ENCODE measurements around the gene PATE4. TPM values are rescaled to one million over a fixed set of nuclear protein-coding genes. Genes with fewer than 3 reads are reported as not detected.

PATE4 gene
- polyA plus RNA-seq, 2 of the 4 experiments (the other 2 are of a cell fraction): not detected

DNA sequence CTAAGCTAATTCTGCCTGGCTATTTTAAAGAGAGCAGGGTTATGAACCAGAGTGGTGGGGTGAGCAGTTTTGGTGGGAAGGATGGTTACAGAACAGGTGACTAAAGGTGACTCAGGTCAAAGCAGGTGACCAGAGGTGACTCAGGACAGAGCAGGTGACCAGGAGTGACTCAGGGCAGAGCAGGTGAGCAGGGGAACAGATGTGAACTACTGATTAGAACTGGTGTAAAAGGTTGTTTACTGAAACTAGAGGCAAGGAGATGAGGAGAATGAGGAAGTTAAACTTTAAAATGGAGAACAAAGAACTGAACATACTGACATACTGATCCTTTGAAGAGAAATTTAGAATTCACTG, 39.0 kb downstream of the PATE4 start:
- FAIRE-seq: no peak

DNA sequence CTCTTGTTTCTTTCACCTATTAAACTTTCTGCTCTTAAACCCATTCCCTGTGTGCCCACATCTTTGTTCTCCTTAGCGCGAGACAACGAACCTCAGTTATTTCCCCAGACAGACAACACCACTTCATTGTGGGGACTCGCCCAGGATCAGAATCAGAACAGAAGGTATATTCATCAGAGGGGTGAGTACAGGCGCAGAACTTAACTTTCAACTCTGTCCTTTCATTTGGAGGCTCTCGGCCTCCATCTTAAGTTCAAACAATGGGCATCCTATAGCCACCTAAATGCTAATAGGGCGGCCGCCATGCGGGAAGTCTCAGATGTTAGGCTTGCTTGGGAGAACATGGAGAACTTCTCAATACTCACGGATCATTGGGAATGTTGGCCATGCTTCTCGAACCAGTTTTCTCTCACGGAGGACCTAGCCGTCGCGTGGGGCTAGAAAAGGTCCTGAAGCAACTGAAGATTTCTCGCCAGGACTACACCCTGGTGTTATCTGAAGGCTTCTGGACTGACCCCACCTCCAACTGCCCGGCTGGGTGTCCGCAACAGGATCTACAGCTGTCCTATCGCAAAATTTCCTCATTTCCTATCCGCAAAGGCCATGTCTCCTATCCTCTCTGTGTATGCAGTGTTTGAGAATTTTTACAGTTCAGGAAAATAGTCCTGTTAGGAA, 40.9 kb downstream of the PATE4 start:
- H3K4me3 ChIP-seq: no peak overlapping the region
- CTCF ChIA-PET: no interaction called here

More for the DNA sequence above, 39.0 kb downstream of the PATE4 start:
- no peak overlapping the region for H3K4me3 ChIP-seq
- H3K4me2 ChIP-seq: no peak overlapping the region
- DNase-seq (ENCODE audit: low read depth in 1 of 2, low spot score in 1 of 2) (no peak), ATAC-seq (no peak)
- no peaks in the 10 kb centered on the region for H3K4me1 ChIP-seq
- peaks cover 6% of the 10 kb centered on the region; the same call in 1 of the 3 replicates for H3K9me3 ChIP-seq
- TF ChIP-seq EHF (CRISPR knock-in tag; IDR thresholded peaks at IDR 0.05): no peak
- TF ChIP-seq BHLHE40 (IDR thresholded peaks at IDR 0.05; ENCODE audit: low read depth, low read length): no peak
- no peak overlapping the region for H3K27ac ChIP-seq
- POLR2A ChIA-PET: no interaction called here
- CTCF ChIA-PET: no interaction called here

DNA sequence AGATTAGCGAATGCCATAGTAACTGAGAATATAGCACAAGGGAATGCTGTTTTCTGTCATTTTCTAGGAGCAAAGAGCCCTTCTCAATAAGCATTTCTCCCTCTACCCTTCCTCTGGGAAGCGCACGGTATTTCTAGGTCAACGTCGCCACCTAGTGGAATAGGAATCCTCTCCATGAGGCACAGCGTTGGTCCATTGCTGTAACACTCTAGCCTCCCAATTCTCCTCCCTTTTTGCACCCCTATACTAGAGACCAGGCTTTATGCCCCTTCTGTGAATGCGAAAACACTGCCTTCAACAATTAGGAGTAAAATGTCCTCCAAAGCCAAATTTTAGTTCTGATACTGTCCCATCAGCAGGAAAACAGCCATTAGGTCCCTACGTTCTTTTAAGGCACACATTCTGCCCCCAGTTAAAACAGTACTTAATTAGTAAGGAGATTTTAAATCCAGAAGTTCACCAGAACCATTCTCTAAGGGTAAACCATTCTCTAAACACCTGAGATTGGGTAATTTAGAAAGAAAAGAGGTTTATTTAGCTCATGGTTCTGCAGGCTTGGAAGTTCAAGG, 41.5 kb downstream of the PATE4 start:
- 12% methylated on average over 8 of the region's 8 CpGs for WGBS (ENCODE audit: missing lambda C conversion rate)
- H3K4me3 ChIP-seq: no peak overlapping the region
- no peaks in the 10 kb centered on the region for H3K4me1 ChIP-seq
- ATAC-seq: peak; percentile 90 to 98
- FAIRE-seq: no peak
- ChIA-PET POLR2A (no interaction called here), CTCF (interaction anchor here (1.3 to 1.5 kb wide), 2 partner anchors 150 to 248 kb away, joined by 3 to 5 read pairs; no protein-coding TSS in a partner anchor)
- peak; percentile 25 to 56 for DNase-seq (ENCODE audit: low read depth in 1 of 2, low spot score in 1 of 2)
- H3K9me3 ChIP-seq: peaks cover 6% of the 10 kb centered on the region; the same call in 1 of the 3 replicates
- H3K27ac ChIP-seq: no peak overlapping the region
- no peak overlapping the region for H3K4me2 ChIP-seq
- no peak for TF ChIP-seq FOXS1 (CRISPR knock-in tag; IDR thresholded peaks at IDR 0.05)
- no peak for TF ChIP-seq ZNF302 (CRISPR knock-in tag; IDR thresholded peaks at IDR 0.05)
- no peak for TF ChIP-seq HDAC2 (IDR thresholded peaks at IDR 0.05)
- no peak for TF ChIP-seq ZFP36 (IDR thresholded peaks at IDR 0.05; ENCODE audit: borderline replicate concordance, partially characterized antibody)
- TF ChIP-seq TP53 (CRISPR knock-in tag; IDR thresholded peaks at IDR 0.05): no peak
- no peak for TF ChIP-seq NR3C1 (IDR thresholded peaks at IDR 0.05)
- TF ChIP-seq, protein P1, sequence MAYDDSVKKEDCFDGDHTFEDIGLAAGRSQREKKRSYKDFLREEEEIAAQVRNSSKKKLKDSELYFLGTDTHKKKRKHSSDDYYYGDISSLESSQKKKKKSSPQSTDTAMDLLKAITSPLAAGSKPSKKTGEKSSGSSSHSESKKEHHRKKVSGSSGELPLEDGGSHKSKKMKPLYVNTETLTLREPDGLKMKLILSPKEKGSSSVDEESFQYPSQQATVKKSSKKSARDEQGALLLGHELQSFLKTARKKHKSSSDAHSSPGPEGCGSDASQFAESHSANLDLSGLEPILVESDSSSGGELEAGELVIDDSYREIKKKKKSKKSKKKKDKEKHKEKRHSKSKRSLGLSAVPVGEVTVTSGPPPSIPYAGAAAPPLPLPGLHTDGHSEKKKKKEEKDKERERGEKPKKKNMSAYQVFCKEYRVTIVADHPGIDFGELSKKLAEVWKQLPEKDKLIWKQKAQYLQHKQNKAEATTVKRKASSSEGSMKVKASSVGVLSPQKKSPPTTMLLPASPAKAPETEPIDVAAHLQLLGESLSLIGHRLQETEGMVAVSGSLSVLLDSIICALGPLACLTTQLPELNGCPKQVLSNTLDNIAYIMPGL (CRISPR knock-in tag; IDR thresholded peaks at IDR 0.05; ENCODE audit: borderline replicate concordance): no peak
- TF ChIP-seq, protein P2, sequence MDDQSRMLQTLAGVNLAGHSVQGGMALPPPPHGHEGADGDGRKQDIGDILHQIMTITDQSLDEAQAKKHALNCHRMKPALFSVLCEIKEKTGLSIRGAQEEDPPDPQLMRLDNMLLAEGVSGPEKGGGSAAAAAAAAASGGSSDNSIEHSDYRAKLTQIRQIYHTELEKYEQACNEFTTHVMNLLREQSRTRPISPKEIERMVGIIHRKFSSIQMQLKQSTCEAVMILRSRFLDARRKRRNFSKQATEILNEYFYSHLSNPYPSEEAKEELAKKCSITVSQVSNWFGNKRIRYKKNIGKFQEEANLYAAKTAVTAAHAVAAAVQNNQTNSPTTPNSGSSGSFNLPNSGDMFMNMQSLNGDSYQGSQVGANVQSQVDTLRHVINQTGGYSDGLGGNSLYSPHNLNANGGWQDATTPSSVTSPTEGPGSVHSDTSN (IDR thresholded peaks at IDR 0.05): no peak
- TF ChIP-seq RAD21 (conservative IDR thresholded peaks at IDR 0.05 in 1 of 2, IDR thresholded peaks at IDR 0.05 in 1 of 2): peak; percentile 69 to 80
- no peak for TF ChIP-seq ESRRA (IDR thresholded peaks at IDR 0.05; ENCODE audit: borderline replicate concordance, low read length)
- TF ChIP-seq, protein P3, sequence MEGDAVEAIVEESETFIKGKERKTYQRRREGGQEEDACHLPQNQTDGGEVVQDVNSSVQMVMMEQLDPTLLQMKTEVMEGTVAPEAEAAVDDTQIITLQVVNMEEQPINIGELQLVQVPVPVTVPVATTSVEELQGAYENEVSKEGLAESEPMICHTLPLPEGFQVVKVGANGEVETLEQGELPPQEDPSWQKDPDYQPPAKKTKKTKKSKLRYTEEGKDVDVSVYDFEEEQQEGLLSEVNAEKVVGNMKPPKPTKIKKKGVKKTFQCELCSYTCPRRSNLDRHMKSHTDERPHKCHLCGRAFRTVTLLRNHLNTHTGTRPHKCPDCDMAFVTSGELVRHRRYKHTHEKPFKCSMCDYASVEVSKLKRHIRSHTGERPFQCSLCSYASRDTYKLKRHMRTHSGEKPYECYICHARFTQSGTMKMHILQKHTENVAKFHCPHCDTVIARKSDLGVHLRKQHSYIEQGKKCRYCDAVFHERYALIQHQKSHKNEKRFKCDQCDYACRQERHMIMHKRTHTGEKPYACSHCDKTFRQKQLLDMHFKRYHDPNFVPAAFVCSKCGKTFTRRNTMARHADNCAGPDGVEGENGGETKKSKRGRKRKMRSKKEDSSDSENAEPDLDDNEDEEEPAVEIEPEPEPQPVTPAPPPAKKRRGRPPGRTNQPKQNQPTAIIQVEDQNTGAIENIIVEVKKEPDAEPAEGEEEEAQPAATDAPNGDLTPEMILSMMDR (IDR thresholded peaks at IDR 0.05): peak; percentile 62
- TF ChIP-seq, protein P4, sequence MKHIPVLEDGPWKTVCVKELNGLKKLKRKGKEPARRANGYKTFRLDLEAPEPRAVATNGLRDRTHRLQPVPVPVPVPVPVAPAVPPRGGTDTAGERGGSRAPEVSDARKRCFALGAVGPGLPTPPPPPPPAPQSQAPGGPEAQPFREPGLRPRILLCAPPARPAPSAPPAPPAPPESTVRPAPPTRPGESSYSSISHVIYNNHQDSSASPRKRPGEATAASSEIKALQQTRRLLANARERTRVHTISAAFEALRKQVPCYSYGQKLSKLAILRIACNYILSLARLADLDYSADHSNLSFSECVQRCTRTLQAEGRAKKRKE (CRISPR knock-in tag; IDR thresholded peaks at IDR 0.05; ENCODE audit: low read depth): no peak
- TF ChIP-seq MAFK (IDR thresholded peaks at IDR 0.05; ENCODE audit: partially characterized antibody): no peak
- TF ChIP-seq MAZ (IDR thresholded peaks at IDR 0.05; ENCODE audit: borderline replicate concordance, low read depth, low read length): no peak

More for the DNA sequence above, 40.9 kb downstream of the PATE4 start:
- TF ChIP-seq RNF2 (IDR thresholded peaks at IDR 0.05; ENCODE audit: borderline replicate concordance, low read depth) (no peak), MAZ (IDR thresholded peaks at IDR 0.05; ENCODE audit: borderline replicate concordance, low read depth, low read length) (no peak), BHLHE40 (IDR thresholded peaks at IDR 0.05; ENCODE audit: low read depth, low read length) (no peak), ZNF302 (CRISPR knock-in tag; IDR thresholded peaks at IDR 0.05) (no peak), GATA3 (IDR thresholded peaks at IDR 0.05; ENCODE audit: borderline replicate concordance) (no peak), KDM1A (IDR thresholded peaks at IDR 0.05; ENCODE audit: low read depth) (no peak), CEBPB (IDR thresholded peaks at IDR 0.05) (no peak), NFE2L2 (conservative IDR thresholded peaks at IDR 0.05; ENCODE audit: low read length) (no peak), TP53 (CRISPR knock-in tag; IDR thresholded peaks at IDR 0.05) (no peak), EP300 (IDR thresholded peaks at IDR 0.05) (no peak), USF2 (IDR thresholded peaks at IDR 0.05) (no peak), CBX2 (IDR thresholded peaks at IDR 0.05; ENCODE audit: borderline replicate concordance, low read depth) (no peak), PHF8 (IDR thresholded peaks at IDR 0.05; ENCODE audit: borderline replicate concordance, low read depth) (no peak), HOXA7 (CRISPR knock-in tag; IDR thresholded peaks at IDR 0.05) (no peak), SMC3 (IDR thresholded peaks at IDR 0.05) (no peak)
- TF ChIP-seq, protein P1 (CRISPR knock-in tag; IDR thresholded peaks at IDR 0.05; ENCODE audit: borderline replicate concordance): no peak
- Histone ChIP-seq H3K9me3 (peaks cover 6% of the 10 kb centered on the region; the same call in 1 of the 3 replicates), H3K4me1 (no peaks in the 10 kb centered on the region), H3K4me2 (no peak overlapping the region), H3K27ac (no peak overlapping the region)
- FAIRE-seq (no peak), DNase-seq (ENCODE audit: low read depth in 1 of 2, low spot score in 1 of 2) (no peak), ATAC-seq (no peak; a peak in 1 of 6 replicates)
- WGBS (ENCODE audit: missing lambda C conversion rate): 89% methylated on average over 20 of the region's 20 CpGs
- POLR2A ChIA-PET: no interaction called here

Data from A549 (cell line).